Measurements from ENCODE around the gene TMEM74B.

TMEM74B gene

DNA sequence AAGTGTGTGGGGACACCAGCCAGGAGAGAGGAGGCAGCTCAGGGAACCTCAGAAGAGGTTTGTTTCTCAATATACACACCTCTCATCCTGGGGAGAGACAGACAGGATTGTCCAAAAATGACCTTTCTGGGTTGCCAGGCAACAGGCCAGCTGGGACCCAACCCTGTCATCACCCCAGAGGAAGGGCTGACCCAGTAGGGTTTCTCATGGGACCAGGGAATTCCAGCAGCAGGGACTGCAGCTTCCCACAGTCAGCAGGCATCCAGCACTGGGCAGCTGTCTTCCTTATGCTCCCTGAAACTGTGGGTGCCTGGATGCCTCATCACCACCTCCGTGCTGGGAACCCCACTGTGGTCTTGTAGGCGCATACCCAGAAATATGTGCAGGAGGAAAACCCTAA is 19.8 kb upstream of the TMEM74B start:
- no peak overlapping the region for H3K4me2 ChIP-seq
- TF ChIP-seq, protein P1, sequence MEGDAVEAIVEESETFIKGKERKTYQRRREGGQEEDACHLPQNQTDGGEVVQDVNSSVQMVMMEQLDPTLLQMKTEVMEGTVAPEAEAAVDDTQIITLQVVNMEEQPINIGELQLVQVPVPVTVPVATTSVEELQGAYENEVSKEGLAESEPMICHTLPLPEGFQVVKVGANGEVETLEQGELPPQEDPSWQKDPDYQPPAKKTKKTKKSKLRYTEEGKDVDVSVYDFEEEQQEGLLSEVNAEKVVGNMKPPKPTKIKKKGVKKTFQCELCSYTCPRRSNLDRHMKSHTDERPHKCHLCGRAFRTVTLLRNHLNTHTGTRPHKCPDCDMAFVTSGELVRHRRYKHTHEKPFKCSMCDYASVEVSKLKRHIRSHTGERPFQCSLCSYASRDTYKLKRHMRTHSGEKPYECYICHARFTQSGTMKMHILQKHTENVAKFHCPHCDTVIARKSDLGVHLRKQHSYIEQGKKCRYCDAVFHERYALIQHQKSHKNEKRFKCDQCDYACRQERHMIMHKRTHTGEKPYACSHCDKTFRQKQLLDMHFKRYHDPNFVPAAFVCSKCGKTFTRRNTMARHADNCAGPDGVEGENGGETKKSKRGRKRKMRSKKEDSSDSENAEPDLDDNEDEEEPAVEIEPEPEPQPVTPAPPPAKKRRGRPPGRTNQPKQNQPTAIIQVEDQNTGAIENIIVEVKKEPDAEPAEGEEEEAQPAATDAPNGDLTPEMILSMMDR (conservative IDR thresholded peaks at IDR 0.05; ENCODE audit: low read depth, low read length) = no peak
- no peak overlapping the region for H3K4me3 ChIP-seq (IDR thresholded peaks at IDR 0.05; ENCODE audit: insufficient read depth, low read depth, low read length)
- no peak overlapping the region for H3K27ac ChIP-seq
- no peaks in the 10 kb centered on the region for H3K4me1 ChIP-seq (ENCODE audit: low read depth, poor library complexity, severe bottlenecking)
- no peak overlapping the region for H2AFZ ChIP-seq (ENCODE audit: low read depth)
- no peaks in the 10 kb centered on the region for H4K20me1 ChIP-seq (ENCODE audit: insufficient read depth)
- H3K36me3 ChIP-seq (ENCODE audit: insufficient read depth) = no peaks in the 10 kb centered on the region
- no peak overlapping the region for H3K9ac ChIP-seq
- H3K79me2 ChIP-seq (ENCODE audit: insufficient read depth, low read depth) = no peaks in the 10 kb centered on the region
- H3K27me3 ChIP-seq (ENCODE audit: insufficient read depth, low read depth) = no peaks in the 10 kb centered on the region

- TF ChIP-seq, protein P1 (conservative IDR thresholded peaks at IDR 0.05; ENCODE audit: low read depth, low read length) = no peak
Observed at GRCh38 chr20:1204113-1204512, 19.3 kb upstream of the TMEM74B start.

DNA sequence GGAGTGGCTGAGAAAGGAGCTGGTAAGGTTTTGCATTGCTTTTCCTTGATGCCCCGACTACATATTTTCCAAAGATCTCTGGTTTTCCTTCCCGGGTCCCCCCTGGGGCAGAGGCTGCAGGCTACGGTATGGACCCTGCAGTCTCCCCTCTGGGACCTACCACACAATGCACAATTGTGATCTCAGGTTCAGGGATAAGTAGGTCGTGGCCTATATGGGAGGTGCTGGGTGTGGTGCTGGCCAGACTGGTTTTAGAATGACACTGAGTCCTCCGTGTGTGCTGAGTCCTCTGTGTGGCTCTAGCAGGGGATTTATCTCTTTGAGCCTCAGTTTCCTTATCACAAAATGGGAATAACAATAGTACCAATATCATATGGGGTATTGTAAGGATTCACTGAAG is 18.8 kb upstream of the TMEM74B start:
- Histone ChIP-seq H3K9ac (no peak overlapping the region), H3K27ac (no peak overlapping the region), H3K79me2 (ENCODE audit: insufficient read depth, low read depth) (no peaks in the 10 kb centered on the region), H4K20me1 (ENCODE audit: insufficient read depth) (no peaks in the 10 kb centered on the region), H3K4me3 (IDR thresholded peaks at IDR 0.05; ENCODE audit: insufficient read depth, low read depth, low read length) (no peak overlapping the region), H3K36me3 (ENCODE audit: insufficient read depth) (no peaks in the 10 kb centered on the region), H3K27me3 (ENCODE audit: insufficient read depth, low read depth) (no peaks in the 10 kb centered on the region), H2AFZ (ENCODE audit: low read depth) (no peak overlapping the region), H3K4me1 (ENCODE audit: low read depth, poor library complexity, severe bottlenecking) (no peaks in the 10 kb centered on the region), H3K4me2 (no peak overlapping the region)
- TF ChIP-seq, protein P1 (conservative IDR thresholded peaks at IDR 0.05; ENCODE audit: low read depth, low read length) = no peak

More at GRCh38 chr20:1204113-1204512, 19.3 kb upstream of the TMEM74B start:
- Histone ChIP-seq H3K4me1 (ENCODE audit: low read depth, poor library complexity, severe bottlenecking) (no peaks in the 10 kb centered on the region), H3K9ac (no peak overlapping the region), H3K4me3 (IDR thresholded peaks at IDR 0.05; ENCODE audit: insufficient read depth, low read depth, low read length) (no peak overlapping the region), H3K27ac (no peak overlapping the region), H3K79me2 (ENCODE audit: insufficient read depth, low read depth) (no peaks in the 10 kb centered on the region), H2AFZ (ENCODE audit: low read depth) (no peak overlapping the region), H3K36me3 (ENCODE audit: insufficient read depth) (no peaks in the 10 kb centered on the region), H3K4me2 (no peak overlapping the region), H3K27me3 (ENCODE audit: insufficient read depth, low read depth) (no peaks in the 10 kb centered on the region), H4K20me1 (ENCODE audit: insufficient read depth) (no peaks in the 10 kb centered on the region)

GRCh38 chr20:1202762-1203504 is 18.2 kb upstream of the TMEM74B start, which contains the start of gene C20orf202:
Gene C20orf202 (plus strand): TSS chr20:1203454. CDS start chr20:1203586, 132 bp downstream.
- Histone ChIP-seq H3K27me3 (ENCODE audit: insufficient read depth, low read depth) (no peaks in the 10 kb centered on the region), H2AFZ (ENCODE audit: low read depth) (no peak within 1 kb of the TSS), H3K79me2 (ENCODE audit: insufficient read depth, low read depth) (no peaks in the 10 kb centered on the region), H3K4me2 (no peak within 1 kb of the TSS), H3K36me3 (ENCODE audit: insufficient read depth) (no peaks in the 10 kb centered on the region), H4K20me1 (ENCODE audit: insufficient read depth) (no peaks in the 10 kb centered on the region), H3K27ac (no peak within 1 kb of the TSS), H3K9ac (no peak within 1 kb of the TSS), H3K4me3 (IDR thresholded peaks at IDR 0.05; ENCODE audit: insufficient read depth, low read depth, low read length) (no peak within 1 kb of the TSS), H3K4me1 (ENCODE audit: low read depth, poor library complexity, severe bottlenecking) (no peaks in the 10 kb centered on the region)
- TF ChIP-seq, protein P1 (conservative IDR thresholded peaks at IDR 0.05; ENCODE audit: low read depth, low read length) = no peak

Measured in KMS-11 (cell line).